ENCODE results near the gene CTAG2.
"Not testable (repeated sequence)": the region's sequence is repeated elsewhere in the genome, so short reads cannot be mapped to it uniquely, and the experiment has no call there.

The CTAG2 gene

GRCh38 chrX:154653413-154653812 is at the start of gene CTAG2:
CTAG2 (minus strand) TSS chrX:154653579; CDS start chrX:154653515, 64 bp downstream.
- not testable (repeated sequence) for DNase-seq

- DNase-seq: no peak
These were observed 45.4 kb upstream of the CTAG2 start for GRCh38 chrX:154698630-154699248.

DNA sequence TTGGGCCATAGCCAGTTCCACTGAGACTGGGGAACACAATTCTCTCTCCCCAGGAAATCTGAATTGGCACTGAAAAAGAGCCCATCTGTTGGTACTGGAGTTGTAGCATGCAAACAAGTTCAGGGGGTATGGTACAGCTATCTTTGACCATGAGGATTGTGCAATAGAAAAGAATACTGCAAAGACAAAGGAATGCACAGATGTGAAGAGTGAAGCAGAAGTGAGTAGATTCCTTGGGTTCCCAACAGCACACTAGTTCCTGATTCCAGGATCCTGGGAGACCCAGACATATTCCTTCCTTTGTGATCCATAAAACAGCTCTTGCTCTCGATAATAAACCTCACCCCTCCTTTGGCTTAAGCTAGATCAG is 43.3 kb upstream of the CTAG2 start:
- DNase-seq: no peak

- DNase-seq: no peak
These were observed 42.7 kb upstream of the CTAG2 start for GRCh38 chrX:154695911-154696675.

- no peak for DNase-seq
These were observed 40.0 kb upstream of the CTAG2 start for GRCh38 chrX:154693394-154693793.

DNA sequence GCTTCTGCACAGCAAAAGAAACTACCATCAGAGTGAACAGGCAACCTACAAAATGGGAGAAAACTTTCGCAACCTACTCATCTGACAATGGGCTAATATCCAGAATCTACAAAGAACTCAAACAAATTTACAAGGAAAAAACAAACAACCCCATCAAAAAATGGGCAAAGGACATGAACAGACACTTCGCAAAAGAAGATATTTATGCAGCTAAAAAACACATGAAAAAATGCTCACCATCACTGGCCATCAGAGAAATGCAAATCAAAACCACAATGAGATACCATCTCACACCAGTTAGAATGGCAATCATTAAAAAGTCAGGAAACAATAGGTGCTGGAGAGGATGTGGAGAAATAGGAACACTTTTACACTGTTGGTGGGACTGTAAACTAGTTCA is 37.1 kb upstream of the CTAG2 start:
- not testable (repeated sequence) for DNase-seq

DNA sequence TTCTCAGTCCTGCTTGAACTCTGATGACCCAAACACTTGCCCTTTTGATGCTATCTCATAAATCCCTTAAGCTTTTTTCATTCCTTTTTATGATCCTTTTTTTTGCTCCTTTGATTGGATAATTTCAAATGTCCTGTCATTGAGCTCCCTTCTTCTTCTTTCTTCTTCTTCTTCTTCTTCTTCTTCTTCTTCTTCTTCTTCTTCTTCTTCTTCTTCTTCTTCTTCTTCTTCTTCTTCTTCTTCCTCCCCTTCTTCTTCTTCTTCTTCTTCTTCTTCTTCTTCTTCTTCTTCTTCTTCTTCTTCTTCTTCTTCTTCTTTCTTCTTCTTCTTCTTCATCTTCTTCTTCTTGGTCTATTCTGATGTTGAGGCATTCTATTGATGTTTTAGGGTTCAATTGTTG is 18.7 kb upstream of the CTAG2 start:
- not testable (repeated sequence) for DNase-seq

GRCh38 chrX:154670848-154671247 is 17.5 kb upstream of the CTAG2 start:
- DNase-seq: not testable (repeated sequence)

DNA sequence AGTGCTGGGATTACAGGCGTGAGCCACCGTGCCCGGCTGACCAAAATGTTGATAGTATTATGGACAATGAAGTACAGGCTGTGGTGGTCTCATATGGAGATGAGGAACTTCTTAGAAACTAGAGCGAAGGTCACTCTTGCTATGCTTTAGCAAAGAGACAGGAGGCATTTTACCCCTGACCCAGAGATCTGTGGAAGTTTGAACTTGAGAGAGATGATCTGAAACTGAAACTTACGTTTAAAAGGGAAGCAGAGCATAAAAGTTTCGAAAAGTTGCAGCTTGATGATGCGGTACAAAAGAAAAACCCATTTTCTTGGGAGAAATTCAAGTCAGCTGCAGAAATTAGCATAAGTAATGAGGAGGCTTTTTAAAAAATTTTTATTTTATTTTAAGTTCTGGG is 8.5 kb upstream of the CTAG2 start:
- no peak for DNase-seq

- DNase-seq: no peak
These were observed 7.8 kb upstream of the CTAG2 start for GRCh38 chrX:154661170-154661569.

DNA sequence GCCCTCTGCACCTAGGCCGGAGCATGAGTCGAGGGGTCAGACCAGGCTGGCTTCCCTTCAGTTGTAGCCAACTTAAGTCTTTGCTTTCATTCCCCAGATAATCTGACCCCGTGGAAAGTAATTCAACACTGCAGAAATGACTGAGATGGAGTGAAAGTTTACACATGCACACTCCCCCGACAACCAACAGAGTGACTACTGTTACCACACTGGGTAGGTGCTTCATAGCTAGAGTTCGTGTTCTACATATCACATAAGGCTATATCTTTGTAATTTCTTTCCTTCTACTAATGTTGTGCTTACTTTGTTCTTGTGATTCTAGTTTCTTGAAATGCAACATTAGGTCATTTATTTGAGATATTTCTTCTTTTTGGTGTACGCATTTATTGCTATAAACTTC is 7.2 kb upstream of the CTAG2 start:
- no peak for DNase-seq

- DNase-seq: no peak
These were observed 5.6 kb upstream of the CTAG2 start for GRCh38 chrX:154658957-154659356.

DNA sequence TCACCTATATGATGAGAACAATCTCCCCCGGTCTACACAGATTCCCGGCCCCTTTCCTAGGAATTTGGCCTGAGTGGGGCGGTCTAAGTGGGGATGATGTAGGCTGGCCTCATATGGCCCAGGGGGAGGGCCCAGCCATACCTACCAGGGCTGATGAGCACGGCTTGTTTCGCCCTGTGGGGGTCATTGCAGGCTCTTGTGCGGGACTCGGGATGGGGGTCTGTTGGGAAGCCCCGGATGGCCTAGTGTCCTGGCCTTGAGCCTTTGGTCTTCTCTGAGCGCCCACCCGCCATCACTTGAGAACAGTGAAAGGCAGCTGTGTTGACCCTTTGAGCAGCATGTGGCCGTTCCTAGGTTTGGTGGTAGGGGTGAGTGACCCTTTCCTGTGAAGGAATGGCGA is 4.8 kb upstream of the CTAG2 start:
- no peak for DNase-seq

GRCh38 chrX:154657226-154657805 is 3.9 kb upstream of the CTAG2 start:
- DNase-seq: no peak

- no peak for DNase-seq
These were observed 2.4 kb upstream of the CTAG2 start for GRCh38 chrX:154655786-154656185.

DNA sequence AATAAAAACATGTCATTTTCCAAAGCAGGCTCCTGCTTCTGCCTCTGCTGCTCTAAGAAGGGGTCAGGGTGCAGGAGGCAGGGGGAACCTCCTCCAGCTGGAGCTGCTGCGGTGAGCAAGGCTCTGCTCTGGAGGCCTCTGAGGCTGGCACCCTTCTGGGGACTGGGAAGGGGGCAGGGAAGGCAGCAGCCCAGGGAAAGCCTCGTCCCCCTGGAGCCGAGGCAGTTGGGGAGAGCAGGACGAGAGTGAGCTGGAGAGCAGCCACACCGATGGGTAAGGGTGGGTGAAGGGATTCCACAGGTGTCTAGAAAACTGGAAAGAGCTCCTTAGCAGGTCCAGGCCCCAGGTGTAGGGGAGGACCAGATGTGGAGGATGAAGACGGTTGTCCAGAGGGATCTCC is 2.0 kb upstream of the CTAG2 start:
- DNase-seq: no peak

- DNase-seq: no peak
These were observed 1.5 kb upstream of the CTAG2 start for GRCh38 chrX:154654925-154655324.

- DNase-seq: no peak
These were observed 993 bp upstream of the CTAG2 start for GRCh38 chrX:154654372-154654771.

DNA sequence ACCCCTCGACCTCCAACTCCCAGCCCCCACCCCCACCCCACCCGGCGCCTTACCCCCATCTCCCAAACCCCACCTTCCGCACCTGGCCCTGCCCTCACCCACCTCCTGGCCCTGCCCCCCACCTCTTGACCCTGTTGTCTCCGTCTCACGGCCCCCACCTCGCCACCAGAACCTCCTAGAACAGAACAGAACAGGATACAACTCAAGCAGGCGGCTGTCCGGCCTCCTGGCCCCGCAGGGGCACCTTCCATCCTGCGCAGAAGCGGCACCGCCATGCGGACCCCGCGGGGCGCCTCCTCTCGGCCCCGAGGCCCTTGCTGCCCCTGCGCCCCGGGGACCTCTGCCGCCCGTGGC is 354 bp downstream of the CTAG2 start:
- DNase-seq: no peak

DNA sequence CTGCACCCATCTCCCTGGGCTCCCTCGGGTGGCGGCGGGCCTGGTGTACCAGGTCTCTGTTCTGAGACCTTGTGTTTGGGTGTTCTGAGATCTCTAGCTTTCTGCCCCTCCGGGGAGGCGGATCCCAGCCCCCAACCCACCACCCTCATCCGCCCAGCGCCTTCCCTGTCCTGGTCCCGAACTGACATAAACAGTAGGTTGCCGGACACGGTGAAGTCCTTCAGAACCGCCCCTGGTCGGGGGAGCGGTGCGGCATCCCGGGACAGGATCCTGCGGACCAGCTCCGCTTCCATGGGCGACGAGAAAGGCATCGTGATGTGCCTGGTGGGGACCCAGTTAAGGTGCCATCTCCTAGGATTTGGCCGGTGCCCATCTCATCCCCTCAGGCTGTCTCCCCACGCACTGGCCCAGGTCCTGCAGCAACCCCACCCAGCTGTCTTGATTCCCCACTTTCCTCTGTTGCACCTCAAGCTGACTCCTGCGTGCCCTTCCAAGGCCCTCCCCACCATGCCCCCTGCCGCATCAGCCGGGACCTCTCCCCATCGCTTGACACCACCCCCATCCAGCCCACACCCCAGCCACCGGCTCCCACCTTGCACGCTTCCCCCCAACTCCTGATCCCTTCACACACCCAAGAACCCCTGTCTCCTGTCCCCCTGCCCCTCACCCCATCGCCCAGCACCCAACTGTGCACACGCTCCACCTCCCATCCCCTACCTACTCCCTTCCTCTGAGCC is 900 bp downstream of the CTAG2 start:
- DNase-seq: no peak

DNA sequence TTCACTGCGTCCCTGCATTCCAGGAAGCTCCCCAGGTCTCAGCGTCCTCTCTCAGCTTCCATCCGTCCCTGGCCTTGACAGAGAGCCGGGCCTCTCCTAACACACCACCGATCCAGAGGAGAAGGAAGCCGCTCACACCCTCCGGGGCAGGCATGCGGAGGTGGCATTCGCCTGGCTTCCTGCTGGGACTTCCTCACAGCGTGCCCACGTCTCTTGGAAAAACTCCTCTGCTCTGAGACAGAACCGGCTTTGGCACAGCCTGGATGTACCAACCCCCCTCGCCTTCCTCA is 3.2 kb downstream of the CTAG2 start:
- DNase-seq: no peak

- no peak for DNase-seq
These were observed 3.7 kb downstream of the CTAG2 start for GRCh38 chrX:154649503-154650220.

DNA sequence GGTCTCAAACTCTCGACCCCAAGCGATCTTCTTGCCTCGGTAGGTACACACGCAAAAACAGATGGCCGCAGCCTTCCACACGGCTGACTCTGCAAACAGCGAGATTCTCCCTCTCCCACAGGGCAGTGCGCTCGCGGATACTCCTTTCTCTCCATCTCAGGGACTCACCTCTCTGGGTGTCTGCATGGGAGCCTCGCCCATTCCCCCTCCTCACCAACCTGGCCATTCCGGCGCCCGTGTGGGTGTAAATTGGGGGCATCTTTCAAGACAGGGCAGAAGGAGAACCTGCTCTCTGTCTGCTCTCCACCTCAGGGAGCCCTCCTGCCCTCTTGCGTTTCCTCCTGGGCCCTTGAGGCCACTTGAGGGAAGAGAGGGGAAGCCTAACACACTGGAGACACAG is 4.4 kb downstream of the CTAG2 start:
- no peak for DNase-seq

All from NCI-H2029 treated with DMSO at 0.1 percent for 48 hours (cell line).